HG03521 (cell line): Measurements from ENCODE around the gene CFAP46.
"Not testable (repeated sequence)": the region's sequence is repeated elsewhere in the genome, so short reads cannot be mapped to it uniquely, and the experiment has no call there.

Source experiments
- ATAC-seq: cut with Tn5 transposase; IDR thresholded peaks from one replicate; pipeline ENCODE4 v1.9.1; 2021; ENCODE audit warnings: mild to moderate bottlenecking, moderate library complexity; ENCODE audit not compliant: unreplicated experiment

Gene CFAP46

DNA sequence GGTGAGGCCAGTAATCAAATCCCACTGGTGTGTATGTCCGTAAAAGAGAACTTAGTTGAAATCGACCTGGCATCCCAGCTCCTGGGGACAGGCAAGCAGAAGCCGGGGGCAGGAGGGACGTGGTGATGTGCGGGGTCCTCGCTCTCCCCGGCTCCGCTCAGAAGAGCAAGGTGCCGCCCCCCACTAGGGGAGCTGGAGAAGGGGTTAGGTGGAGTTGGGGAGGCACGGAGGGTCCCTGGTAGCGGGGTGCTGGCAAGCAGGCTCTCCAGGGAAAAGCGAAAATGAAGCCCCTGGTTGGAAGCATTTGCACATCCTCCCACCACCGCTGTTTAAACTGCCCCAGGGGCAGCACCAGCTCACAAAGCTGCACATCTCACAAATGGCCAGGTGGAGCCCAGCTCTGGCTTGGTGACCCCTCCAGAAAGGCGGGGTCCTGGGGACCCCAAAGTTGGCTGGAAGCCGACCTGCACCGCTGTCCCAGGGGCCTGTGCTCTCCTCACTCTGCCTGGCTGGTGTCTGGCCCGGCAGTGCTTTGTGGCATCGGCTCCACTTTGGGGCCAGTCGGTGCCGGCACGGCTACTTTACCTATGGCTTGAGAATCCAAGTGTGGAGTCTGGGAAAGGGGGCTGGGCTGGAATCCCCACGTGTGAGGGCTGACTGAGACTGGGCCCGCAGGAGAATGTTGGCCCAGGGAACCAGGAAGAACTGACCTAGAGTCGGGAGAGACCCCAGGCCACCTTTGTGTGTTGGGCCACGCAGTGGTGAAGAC is 2.9 kb upstream of the CFAP46 start:
- no peak for ATAC-seq

- ATAC-seq, result no peak
These were observed 2.1 kb upstream of the CFAP46 start for GRCh38 chr10:132944510-132944909.

- ATAC-seq, result no peak
These were observed 1.5 kb upstream of the CFAP46 start for GRCh38 chr10:132943791-132944404.

GRCh38 chr10:132943058-132943790 is 854 bp upstream of the CFAP46 start:
- no peak for ATAC-seq

DNA sequence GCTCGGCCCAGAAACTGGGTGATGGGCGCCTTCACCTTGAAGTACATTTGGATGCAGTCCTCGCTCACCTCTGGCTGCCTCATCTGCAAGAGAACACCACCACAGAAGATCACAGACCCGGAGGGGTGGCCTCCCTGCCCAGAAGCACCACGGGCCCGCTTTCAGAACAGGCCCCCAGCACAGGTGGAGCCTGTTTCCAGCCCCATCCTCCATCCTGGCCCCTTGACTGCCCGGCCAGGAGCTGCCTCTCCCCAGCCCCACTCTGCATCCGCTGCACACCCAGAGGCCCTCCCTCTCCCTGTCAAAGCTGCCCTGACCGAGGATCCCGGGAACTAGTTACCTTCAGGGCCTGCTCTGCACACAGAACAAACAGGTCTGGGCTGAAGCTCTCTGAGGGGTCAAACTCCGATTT is 724 bp downstream of the CFAP46 start:
- no peak for ATAC-seq

DNA sequence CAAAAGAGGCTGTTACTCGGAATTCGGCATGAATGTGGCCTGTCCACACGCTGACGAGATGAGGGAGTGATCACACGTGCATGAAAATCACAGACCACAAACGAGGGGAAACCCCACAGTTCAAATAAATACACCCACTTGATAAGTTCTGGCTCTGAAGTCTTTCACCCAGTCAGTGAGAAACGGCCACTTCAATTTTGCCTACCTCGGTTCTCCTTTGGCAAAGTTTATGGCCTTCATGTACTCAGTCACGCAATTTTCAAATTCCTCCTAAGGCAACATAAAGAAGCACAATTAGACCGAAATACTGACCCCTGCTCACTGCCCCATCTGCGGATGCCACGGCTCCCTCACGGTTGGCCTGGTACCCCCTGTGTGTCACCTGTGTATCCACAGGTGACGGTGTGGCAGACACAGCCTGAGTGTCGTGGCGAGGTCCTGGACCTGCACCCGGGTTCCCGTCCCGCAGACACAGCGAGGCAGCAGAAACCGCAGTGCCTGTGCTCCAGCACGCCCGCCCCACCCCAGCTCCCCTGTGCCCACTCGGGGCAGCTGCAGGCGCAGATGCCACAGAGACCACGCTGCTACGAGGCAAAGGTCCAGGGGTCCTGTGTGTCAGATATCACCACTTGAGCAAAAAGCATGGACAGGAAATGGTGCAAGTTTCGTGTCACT is 1.4 kb downstream of the CFAP46 start:
- ATAC-seq, result no peak

- no peak for ATAC-seq
These were observed 2.2 kb downstream of the CFAP46 start for GRCh38 chr10:132939957-132940790.

GRCh38 chr10:132939378-132939955 is 2.9 kb downstream of the CFAP46 start:
- no peak for ATAC-seq

DNA sequence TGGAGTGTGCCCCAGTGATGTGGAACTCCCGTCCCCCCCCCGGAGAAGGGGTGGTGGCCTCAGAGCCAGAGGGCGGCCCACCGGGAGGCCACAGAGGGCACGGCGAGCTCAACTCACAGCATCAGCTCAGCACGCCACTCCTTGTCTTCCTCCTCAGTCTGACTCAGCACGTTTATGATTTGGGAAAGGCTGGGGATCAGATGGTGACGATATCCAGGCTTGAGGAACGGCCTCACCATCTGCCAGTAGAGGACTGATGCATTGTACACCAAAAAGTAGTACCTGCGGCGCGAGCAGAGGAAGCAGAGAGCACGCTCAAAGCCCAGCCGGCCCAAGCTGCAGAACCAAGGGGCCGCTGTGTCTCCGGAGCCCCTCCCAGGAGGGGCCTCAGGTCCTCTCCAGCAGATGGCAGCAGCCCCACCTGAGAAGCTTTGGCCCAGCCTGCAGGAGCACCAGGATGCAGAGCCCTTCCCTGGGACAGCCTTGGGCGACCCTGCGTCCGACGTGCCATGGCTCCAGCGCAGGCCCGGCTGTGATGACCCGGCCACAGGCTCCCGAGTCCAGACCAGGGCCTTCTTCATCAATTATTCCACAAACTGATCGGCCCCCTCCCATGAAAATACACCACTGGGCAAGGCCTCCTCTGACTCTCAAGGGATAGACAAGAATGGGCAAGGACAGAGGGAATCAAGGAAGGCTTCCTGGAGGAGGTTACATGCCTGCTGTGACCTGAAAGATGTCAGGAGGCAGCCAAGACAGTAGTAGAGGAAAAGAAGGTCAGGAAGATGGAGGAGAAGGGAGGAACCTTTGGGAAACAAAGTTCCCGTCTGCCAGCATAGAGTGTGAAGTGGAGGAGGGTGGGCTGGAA is 3.7 kb downstream of the CFAP46 start:
- ATAC-seq, result no peak

GRCh38 chr10:132937861-132938260 is 4.5 kb downstream of the CFAP46 start:
- no peak for ATAC-seq

DNA sequence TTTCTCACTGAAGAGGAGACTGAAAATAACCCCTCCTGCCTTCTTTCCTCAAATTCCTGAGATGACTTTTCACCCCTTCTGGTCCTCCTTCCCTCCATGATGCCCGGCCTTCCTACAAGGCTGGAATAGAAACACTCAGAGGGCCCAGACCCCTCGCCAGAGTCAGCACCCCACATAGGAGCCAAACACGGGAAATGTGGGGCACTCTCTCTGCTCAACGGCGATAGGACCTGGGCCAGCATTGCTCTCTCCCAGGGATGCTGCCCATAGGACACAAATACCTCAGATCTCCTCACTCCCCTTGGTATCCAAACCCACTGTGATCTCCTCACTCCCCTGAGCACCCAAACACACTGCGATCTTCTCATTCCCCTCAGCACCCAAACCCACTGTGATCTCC is 7.4 kb downstream of the CFAP46 start:
- no peak for ATAC-seq

DNA sequence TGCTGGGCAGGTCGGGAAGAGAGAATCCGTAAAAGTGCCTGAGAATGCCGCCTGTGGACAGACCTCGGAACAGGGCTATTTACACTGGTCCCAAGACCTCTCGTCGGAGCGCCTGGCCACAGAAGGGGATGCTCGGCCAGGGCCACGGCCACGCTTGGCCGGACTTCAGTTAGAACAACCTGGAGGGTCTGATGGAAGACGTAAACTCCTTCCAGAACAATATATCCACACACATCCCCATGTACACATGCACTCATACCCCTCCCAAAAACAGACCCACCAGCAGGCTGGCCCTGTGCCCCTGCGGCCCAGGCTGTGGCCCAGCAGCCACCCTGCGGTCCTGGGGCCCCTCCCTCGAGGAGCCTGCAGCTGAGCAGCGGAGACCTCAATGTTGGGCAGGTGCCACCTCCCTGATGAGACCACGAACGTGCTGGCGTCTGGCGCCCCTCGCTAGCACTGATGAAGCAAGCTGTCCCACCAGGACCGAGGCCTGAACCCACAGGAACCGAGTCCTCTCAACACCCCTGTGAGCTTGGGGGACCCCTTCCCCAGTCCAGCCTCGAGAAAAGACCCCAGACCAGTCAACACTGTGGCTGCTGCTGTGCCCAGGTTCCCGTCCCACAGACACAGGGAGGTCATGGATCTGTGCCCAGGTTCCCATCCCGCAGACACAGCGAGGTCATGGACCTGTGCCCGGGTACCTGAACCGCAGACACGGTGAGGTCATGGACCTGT is 8.9 kb downstream of the CFAP46 start:
- ATAC-seq, result no peak

- no peak for ATAC-seq
These were observed 9.7 kb downstream of the CFAP46 start for GRCh38 chr10:132932461-132933307.

GRCh38 chr10:132931258-132932250 is 10.8 kb downstream of the CFAP46 start:
- not testable (repeated sequence) for ATAC-seq

GRCh38 chr10:132930701-132931100 is 11.7 kb downstream of the CFAP46 start:
- ATAC-seq, result not testable (repeated sequence)

DNA sequence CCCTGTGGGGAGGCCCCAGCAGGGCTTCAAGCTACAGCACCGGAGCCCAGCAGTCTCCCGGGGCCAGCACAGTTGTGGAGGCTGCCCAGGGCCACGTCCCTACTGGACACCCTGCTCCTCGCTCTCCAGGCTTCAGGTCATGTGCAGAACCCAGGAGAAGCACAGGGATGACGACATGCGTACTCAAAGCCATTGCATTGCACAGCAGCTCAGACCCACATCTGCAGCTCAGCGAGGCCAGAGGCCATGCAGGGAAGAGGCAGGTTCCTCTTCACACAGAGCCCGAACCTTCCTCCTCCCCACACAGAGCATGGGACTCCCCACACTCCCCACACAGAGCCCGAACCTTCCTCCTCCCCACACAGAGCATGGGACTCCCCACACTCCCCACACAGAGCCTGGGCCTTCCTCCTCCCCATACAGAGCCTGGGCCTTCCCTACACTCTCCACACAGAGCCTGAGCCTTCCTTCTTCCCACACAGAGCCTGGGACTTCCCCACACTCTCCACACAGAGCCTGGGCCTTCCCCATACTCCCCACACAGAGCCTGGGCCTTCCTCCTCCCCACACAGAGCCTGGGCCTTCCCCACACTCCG is 12.3 kb downstream of the CFAP46 start:
- no peak for ATAC-seq
